Mesenchymal stem cell (in vitro differentiated cells and primary cell): ENCODE results near the gene SLC25A38.

Experiments used
- DNase-seq: peaks from one replicate; pipeline ENCODE4 v3.0.0-alpha.2; 2013
- H2AFZ ChIP-seq: one replicate; pipeline ENCODE4 v1.6.1; 2013; ENCODE audit warnings: low read depth, mild to moderate bottlenecking, control low read depth, inconsistent platforms, low read length, moderate library complexity
- H2AK5ac ChIP-seq: 2 replicates; pipeline ENCODE4 v1.6.1; 2013; ENCODE audit warnings: low read length, moderate library complexity, mild to moderate bottlenecking, inconsistent platforms; ENCODE audit not compliant: severe bottlenecking
- H2BK120ac ChIP-seq: one replicate; pipeline ENCODE4 v1.6.1; 2013; ENCODE audit warnings: low read depth, mild to moderate bottlenecking, inconsistent platforms, low read length, moderate library complexity
- H2BK12ac ChIP-seq, 2 experiments: one replicate each; pipeline ENCODE4 v1.6.1; 2013; ENCODE audit warnings: inconsistent platforms in 2 of 2, low read length in 2 of 2, mild to moderate bottlenecking in 2 of 2, moderate library complexity in 2 of 2, control low read depth in 1 of 2
- H2BK15ac ChIP-seq: one replicate; pipeline ENCODE4 v1.6.1; 2013; ENCODE audit warnings: mild to moderate bottlenecking, low read depth, inconsistent platforms; ENCODE audit not compliant: poor library complexity, severe bottlenecking
- H2BK5ac ChIP-seq: 2 replicates; pipeline ENCODE4 v1.6.1; 2013; ENCODE audit warnings: low read depth, mild to moderate bottlenecking, low read length, control low read depth, inconsistent platforms; ENCODE audit not compliant: poor library complexity, severe bottlenecking
- H3K14ac ChIP-seq, 2 experiments: one replicate each; pipeline ENCODE4 v1.6.1; 2013; ENCODE audit warnings: inconsistent platforms in 2 of 2, low read length in 2 of 2, control low read depth in 1 of 2, mild to moderate bottlenecking in 1 of 2, moderate library complexity in 1 of 2
- H3K18ac ChIP-seq, 2 experiments: one replicate each; pipeline ENCODE4 v1.6.1; 2013; ENCODE audit warnings: inconsistent platforms in 2 of 2, low read length in 2 of 2, control low read depth in 1 of 2, low read depth in 1 of 2, mild to moderate bottlenecking in 1 of 2
- H3K23ac ChIP-seq, 2 experiments: one replicate each; pipeline ENCODE4 v1.6.1; 2013; ENCODE audit warnings: inconsistent platforms in 2 of 2, low read length in 2 of 2, mild to moderate bottlenecking in 2 of 2, moderate library complexity in 2 of 2, control low read depth in 1 of 2
- H3K27ac ChIP-seq: 2 replicates; pipeline ENCODE4 v1.5.1; 2013; ENCODE audit warnings: mild to moderate bottlenecking, moderate library complexity, low read length, control low read depth, inconsistent platforms; ENCODE audit not compliant: poor library complexity, severe bottlenecking
- H3K27me3 ChIP-seq, 2 experiments: 2 replicates each; pipeline versions ENCODE4 v1.6.1 to v1.7.0; 2013; ENCODE audit warnings: low read length in 2 of 2, mild to moderate bottlenecking in 2 of 2, moderate library complexity in 2 of 2, control low read depth in 1 of 2, inconsistent platforms in 1 of 2; ENCODE audit not compliant: control insufficient read depth in 1 of 2, insufficient read depth in 1 of 2
- H3K36me3 ChIP-seq, 2 experiments: 2 replicates each; pipeline versions ENCODE4 v1.6.1 to v1.7.0; 2013; ENCODE audit warnings: low read length in 2 of 2, control low read depth in 1 of 2, inconsistent platforms in 1 of 2, low read depth in 1 of 2, mild to moderate bottlenecking in 1 of 2; ENCODE audit not compliant: insufficient read depth in 2 of 2, control insufficient read depth in 1 of 2
- H3K4ac ChIP-seq, 2 experiments: one replicate each; pipeline ENCODE4 v1.6.1; 2013; ENCODE audit warnings: inconsistent platforms in 2 of 2, low read length in 2 of 2, mild to moderate bottlenecking in 2 of 2, moderate library complexity in 2 of 2, control low read depth in 1 of 2, low read depth in 1 of 2
- H3K4me1 ChIP-seq: 2 replicates; pipeline ENCODE4 v1.6.1; 2013; ENCODE audit warnings: low read depth, low read length, control low read depth; ENCODE audit not compliant: control insufficient read depth, insufficient read depth
- H3K4me2 ChIP-seq: 2 replicates; pipeline ENCODE4 v1.6.1; 2013; ENCODE audit warnings: low read length, mild to moderate bottlenecking, inconsistent platforms; ENCODE audit not compliant: poor library complexity, severe bottlenecking
- H3K4me3 ChIP-seq, 2 experiments: 2 replicates each; pipeline versions ENCODE4 v1.5.1 to v1.7.0; 2013; ENCODE audit warnings: low read length in 2 of 2, mild to moderate bottlenecking in 2 of 2, control low read depth in 1 of 2, low read depth in 1 of 2; ENCODE audit not compliant: insufficient read depth in 1 of 2
- H3K79me1 ChIP-seq: replicated peaks from 2 replicates; pipeline ENCODE4 v1.6.1; 2013; ENCODE audit warnings: mild to moderate bottlenecking, control low read depth, low read length, inconsistent platforms; ENCODE audit not compliant: poor library complexity, severe bottlenecking
- H3K9ac ChIP-seq: 2 replicates; pipeline ENCODE4 v1.7.0; 2013; ENCODE audit warnings: mild to moderate bottlenecking, low read length, moderate library complexity
- H3K9me3 ChIP-seq: 2 replicates; pipeline ENCODE4 v1.7.0; 2013; ENCODE audit warnings: mild to moderate bottlenecking, low read length; ENCODE audit not compliant: control insufficient read depth
- H4K8ac ChIP-seq: one replicate; pipeline ENCODE4 v1.6.1; 2013; ENCODE audit warnings: inconsistent platforms, mild to moderate bottlenecking, low read length, moderate library complexity
- H4K91ac ChIP-seq: one replicate; pipeline ENCODE4 v1.6.1; 2013; ENCODE audit warnings: mild to moderate bottlenecking, low read length, inconsistent platforms
- WGBS: methylation state at CpG from one replicate; pipeline ENCODE4 v1.1.7; 2013; ENCODE audit warnings: mixed read lengths; 5-methylcytosine and 5-hydroxymethylcytosine counted together

The SLC25A38 gene

GRCh38 chr3:39438880-39439279 is 55.7 kb downstream of the SLC25A38 start:
- H3K4me1 ChIP-seq, result peaks cover 16% of the 10 kb centered on the region
- no peak overlapping the region for H3K18ac ChIP-seq
- no peak overlapping the region for H3K14ac ChIP-seq
- H2BK5ac ChIP-seq, result no peak overlapping the region
- no peak for DNase-seq
- peaks cover 1% of the 10 kb centered on the region for H3K79me1 ChIP-seq
- H2BK120ac ChIP-seq, result no peak overlapping the region
- H3K9ac ChIP-seq, result no peak overlapping the region
- H3K27me3 ChIP-seq, result no peaks in the 10 kb centered on the region
- no peak overlapping the region for H3K4ac ChIP-seq
- H3K4me3 ChIP-seq, result no peak overlapping the region
- WGBS, result 66% methylated on average over 3 of the region's 4 CpGs
- no peaks in the 10 kb centered on the region for H3K9me3 ChIP-seq
- H3K27ac ChIP-seq, result no peak overlapping the region
- H4K8ac ChIP-seq, result no peak overlapping the region
- peak overlapping the region in 1 of 2 experiments; percentile 91 for H3K23ac ChIP-seq
- H4K91ac ChIP-seq, result no peak overlapping the region
- no peak overlapping the region for H2BK12ac ChIP-seq
- no peak overlapping the region for H2AFZ ChIP-seq
- H3K4me2 ChIP-seq, result no peak overlapping the region
- H2BK15ac ChIP-seq, result no peak overlapping the region
- H2AK5ac ChIP-seq, result no peak overlapping the region
- H3K36me3 ChIP-seq, result no peaks in the 10 kb centered on the region

DNA sequence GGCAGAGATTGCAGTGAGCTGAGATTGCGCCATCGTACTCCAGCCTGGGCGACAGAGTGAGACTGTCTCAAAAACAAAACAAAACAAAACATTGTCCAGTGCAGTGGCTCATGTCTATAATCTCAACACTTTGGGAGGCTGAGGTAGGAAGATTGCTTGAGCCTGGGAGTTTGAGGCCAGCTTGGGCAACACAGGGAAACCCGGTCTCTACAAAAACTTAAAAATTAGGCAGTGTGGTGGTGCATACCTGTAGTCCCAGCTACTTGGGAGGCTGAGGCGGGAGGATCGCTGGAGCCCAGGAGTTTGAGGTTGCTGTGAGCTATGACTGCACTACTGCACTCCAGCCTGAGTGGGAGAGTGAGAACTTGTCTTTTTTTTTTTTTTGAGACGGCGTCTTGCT is 57.1 kb downstream of the SLC25A38 start:
- no peaks in the 10 kb centered on the region for H3K27me3 ChIP-seq
- H3K4me1 ChIP-seq, result peaks cover 4% of the 10 kb centered on the region
- no peak overlapping the region for H3K4me2 ChIP-seq
- H4K91ac ChIP-seq, result no peak overlapping the region
- H3K36me3 ChIP-seq, result no peaks in the 10 kb centered on the region
- H3K4me3 ChIP-seq, result no peak overlapping the region
- H2AK5ac ChIP-seq, result no peak overlapping the region
- H2BK120ac ChIP-seq, result no peak overlapping the region
- H3K4ac ChIP-seq, result no peak overlapping the region
- H3K14ac ChIP-seq, result no peak overlapping the region
- no peak overlapping the region for H2BK12ac ChIP-seq
- H2BK15ac ChIP-seq, result no peak overlapping the region
- no peak overlapping the region for H4K8ac ChIP-seq
- H2AFZ ChIP-seq, result no peak overlapping the region
- no peak overlapping the region for H3K18ac ChIP-seq
- no peaks in the 10 kb centered on the region for H3K79me1 ChIP-seq
- H3K9me3 ChIP-seq, result no peaks in the 10 kb centered on the region
- H3K27ac ChIP-seq, result no peak overlapping the region
- no peak overlapping the region for H2BK5ac ChIP-seq
- H3K9ac ChIP-seq, result no peak overlapping the region
- DNase-seq, result no peak
- H3K23ac ChIP-seq, result no peak overlapping the region
- 92% methylated on average over 5 of the region's 8 CpGs for WGBS

DNA sequence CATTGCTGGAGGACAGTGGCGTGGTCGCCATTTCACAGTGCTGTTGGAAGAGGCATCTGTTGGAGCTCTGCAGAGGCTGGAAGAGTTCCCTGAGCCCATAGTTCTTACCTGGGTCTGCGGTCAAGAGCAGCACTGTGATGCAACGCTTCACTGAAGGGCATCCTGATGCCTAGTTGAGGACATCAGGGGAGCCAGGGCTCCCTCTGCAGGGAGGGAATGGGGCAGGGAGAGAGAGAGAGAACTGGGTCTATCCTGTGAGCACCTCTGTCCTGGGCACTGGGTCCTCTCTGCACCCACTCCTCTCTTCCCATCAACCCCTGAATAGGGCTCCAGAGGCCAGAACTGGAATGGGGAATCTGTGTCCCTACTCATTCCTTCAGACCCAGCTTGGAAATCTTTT is 60.4 kb downstream of the SLC25A38 start:
- Histone ChIP-seq H2BK15ac (no peak overlapping the region), H4K91ac (no peak overlapping the region), H3K9ac (no peak overlapping the region), H3K27me3 (no peaks in the 10 kb centered on the region), H3K4me1 (peaks cover 2% of the 10 kb centered on the region), H3K18ac (no peak overlapping the region), H3K4me2 (no peak overlapping the region), H3K4ac (no peak overlapping the region), H2BK5ac (no peak overlapping the region), H3K4me3 (no peak overlapping the region), H2AFZ (no peak overlapping the region), H3K79me1 (no peaks in the 10 kb centered on the region), H3K23ac (no peak overlapping the region), H2BK12ac (no peak overlapping the region), H4K8ac (no peak overlapping the region), H3K9me3 (no peaks in the 10 kb centered on the region), H2AK5ac (no peak overlapping the region), H3K27ac (no peak overlapping the region), H3K14ac (no peak overlapping the region), H2BK120ac (no peak overlapping the region), H3K36me3 (no peaks in the 10 kb centered on the region)
- WGBS, result 80% methylated on average over 4 of the region's 4 CpGs
- no peak for DNase-seq

DNA sequence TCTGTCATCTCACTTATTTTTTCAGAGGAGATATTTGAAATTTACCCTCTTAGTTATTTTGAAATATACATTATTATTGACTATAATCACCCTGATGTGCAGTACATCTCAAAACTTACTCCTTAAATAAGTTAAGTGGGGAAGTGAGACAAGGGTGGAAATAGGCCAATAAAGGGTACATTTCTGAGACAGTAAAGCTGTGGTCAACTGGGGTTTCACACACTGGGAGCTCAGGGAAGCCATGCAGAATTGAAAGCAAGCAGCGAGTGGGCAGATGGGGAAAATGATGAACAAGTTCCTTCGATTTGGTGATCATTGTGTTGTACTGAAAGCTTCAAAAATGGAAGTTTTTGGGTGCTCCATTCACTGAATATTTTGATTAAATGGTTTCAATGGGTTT is 62.8 kb downstream of the SLC25A38 start:
- Histone ChIP-seq H2BK120ac (no peak overlapping the region), H2BK5ac (no peak overlapping the region), H3K23ac (no peak overlapping the region), H3K4me3 (no peak overlapping the region), H3K4me1 (peaks cover 2% of the 10 kb centered on the region), H4K8ac (no peak overlapping the region), H2AK5ac (no peak overlapping the region), H3K36me3 (no peaks in the 10 kb centered on the region), H2BK12ac (no peak overlapping the region), H3K4me2 (no peak overlapping the region), H3K27me3 (no peaks in the 10 kb centered on the region), H3K14ac (no peak overlapping the region), H3K4ac (no peak overlapping the region), H3K79me1 (no peaks in the 10 kb centered on the region), H3K9ac (no peak overlapping the region), H3K18ac (no peak overlapping the region), H2BK15ac (no peak overlapping the region), H4K91ac (no peak overlapping the region), H2AFZ (no peak overlapping the region), H3K27ac (no peak overlapping the region), H3K9me3 (no peaks in the 10 kb centered on the region)
- 100% methylated on average over 1 of the region's 2 CpGs for WGBS
- DNase-seq, result no peak
